LoVo (cell line): Measurements from ENCODE around the gene SPON1.
A peak's percentile ranks its signal among the peaks of the same experiment; 100 is the strongest.
"Not testable (repeated sequence)": the region's sequence is repeated elsewhere in the genome, so short reads cannot be mapped to it uniquely, and the experiment has no call there.

Source experiments
- DNase-seq: peaks from one replicate; pipeline ENCODE4 v3.0.0-alpha.2; 2016; ENCODE audit warnings: low spot score

The SPON1 gene

GRCh38 chr11:14124886-14125285, 162.4 kb downstream of the SPON1 start:
- DNase-seq, result no peak

GRCh38 chr11:14125529-14125928, 163.0 kb downstream of the SPON1 start:
- peak; percentile 1 for DNase-seq

- no peak for DNase-seq
These were observed 165.2 kb downstream of the SPON1 start for GRCh38 chr11:14127679-14128078.

GRCh38 chr11:14132312-14132711, 169.8 kb downstream of the SPON1 start:
- DNase-seq, result no peak

- DNase-seq, result no peak
These were observed 170.9 kb downstream of the SPON1 start for GRCh38 chr11:14133381-14133780.

GRCh38 chr11:14136561-14136960, 174.0 kb downstream of the SPON1 start:
- DNase-seq, result no peak

- DNase-seq, result no peak
These were observed 174.8 kb downstream of the SPON1 start for GRCh38 chr11:14137284-14137683.

- DNase-seq, result no peak
These were observed 178.5 kb downstream of the SPON1 start for GRCh38 chr11:14140991-14141390.

GRCh38 chr11:14141676-14142075, 179.2 kb downstream of the SPON1 start:
- DNase-seq, result no peak

GRCh38 chr11:14144934-14145333, 182.4 kb downstream of the SPON1 start:
- DNase-seq, result no peak

- DNase-seq, result peak; percentile 23
These were observed 186.2 kb downstream of the SPON1 start for GRCh38 chr11:14148653-14149273.

- no peak for DNase-seq
These were observed 187.2 kb downstream of the SPON1 start for GRCh38 chr11:14149683-14150082.

GRCh38 chr11:14150878-14151277, 188.4 kb downstream of the SPON1 start:
- no peak for DNase-seq

- DNase-seq, result not testable (repeated sequence)
These were observed 191.6 kb downstream of the SPON1 start for GRCh38 chr11:14154103-14154502.

- no peak for DNase-seq
These were observed 195.9 kb downstream of the SPON1 start for GRCh38 chr11:14158393-14158792.

- DNase-seq, result no peak
These were observed 201.1 kb downstream of the SPON1 start for GRCh38 chr11:14163576-14163975.

- not testable (repeated sequence) for DNase-seq
These were observed 211.2 kb downstream of the SPON1 start for GRCh38 chr11:14173679-14174078.

- DNase-seq, result no peak
These were observed 216.7 kb downstream of the SPON1 start for GRCh38 chr11:14179116-14179820.

GRCh38 chr11:14181121-14181520, 218.6 kb downstream of the SPON1 start:
- DNase-seq, result no peak

GRCh38 chr11:14182833-14183364, 220.4 kb downstream of the SPON1 start:
- no peak for DNase-seq

- DNase-seq, result no peak
These were observed 221.8 kb downstream of the SPON1 start for GRCh38 chr11:14184028-14184940.

- DNase-seq, result no peak
These were observed 222.9 kb downstream of the SPON1 start for GRCh38 chr11:14185461-14185860.
